Sigmoid colon (tissue), 4 donors: ENCODE data around the gene TMA16.

ENCODE experiments used
- CTCF ChIP-seq, 4 experiments: fragments of 450-650 bp in 3 of 4; fragments of 200-600 bp in 1 of 4; IDR thresholded peaks; one replicate each; pipeline ENCODE4 v1.5.1; 2016 to 2019; ENCODE audit warnings: antibody characterized with exemption in 4 of 4, mild to moderate bottlenecking in 3 of 4, moderate library complexity in 2 of 4
- EP300 ChIP-seq, 4 donors: sonication (generic); formaldehyde crosslinking; IDR thresholded peaks; one replicate each; pipeline ENCODE4 v1.6.1; 2017; ENCODE audit warnings: antibody characterized with exemption in 4 of 4
- POLR2A ChIP-seq, 2 donors: fragments of 450-650 bp; IDR thresholded peaks; one replicate each; pipeline ENCODE4 v1.6.1; 2016; ENCODE audit warnings: antibody characterized with exemption in 2 of 2, mild to moderate bottlenecking in 2 of 2, moderate library complexity in 2 of 2
- POLR2AphosphoS5 ChIP-seq, 4 donors: sonication (generic); formaldehyde crosslinking; IDR thresholded peaks; one replicate each; pipeline ENCODE4 v1.6.1; 2017; ENCODE audit warnings: antibody characterized with exemption in 4 of 4

GRCh38 chr4:163485589-163485988 lies 8.9 kb upstream of the TMA16 start:
- TF ChIP-seq CTCF (IDR thresholded peaks at IDR 0.05) (no peak), EP300 (IDR thresholded peaks at IDR 0.05) (no peak), POLR2A (IDR thresholded peaks at IDR 0.05) (no peak), POLR2AphosphoS5 (IDR thresholded peaks at IDR 0.05) (no peak)
